Prostate gland (tissue), 2 donors: Measurements from ENCODE around the gene SMARCD1. TPM values are rescaled to one million over a fixed set of nuclear protein-coding genes. Genes with fewer than 3 reads are reported as not detected.
A peak's percentile ranks its signal among the peaks of the same experiment; 100 is the strongest.

Experiments used
- DNase-seq: peaks from one replicate; pipeline ENCODE4 v3.0.0-alpha.2; 2019; ENCODE audit warnings: low spot score
- H3K27ac ChIP-seq, 2 donors: fragments of 200-600 bp; sonication (generic); 2 replicates each; pipeline ENCODE4 v1.5.1; 2017 to 2019
- H3K27me3 ChIP-seq: fragments of 200-600 bp; sonication (generic); replicated peaks from 2 replicates; pipeline ENCODE4 v1.5.1; 2019; ENCODE audit not compliant: insufficient read depth
- H3K36me3 ChIP-seq, 2 donors: fragments of 200-600 bp; sonication (generic); 1 replicate in 1 of 2; 2 replicates in 1 of 2; pipeline versions ENCODE4 v1.5.1 to v1.8.1; 2017 to 2019
- H3K4me1 ChIP-seq: fragments of 200-600 bp; sonication (generic); replicated peaks from 2 replicates; pipeline ENCODE4 v1.5.1; 2019
- H3K4me3 ChIP-seq, 2 donors: fragments of 200-600 bp; sonication (generic); 2 replicates each; pipeline ENCODE4 v1.5.1; 2017 to 2019
- H3K9me3 ChIP-seq: fragments of 200-600 bp; sonication (generic); 2 replicates; pipeline ENCODE4 v1.5.1; 2017
- POLR2A ChIP-seq: fragments of 450-650 bp; IDR thresholded peaks from one replicate; pipeline ENCODE4 v1.6.1; 2016; ENCODE audit warnings: antibody characterized with exemption, mild to moderate bottlenecking
- POLR2AphosphoS5 ChIP-seq: sonication (generic); formaldehyde crosslinking; IDR thresholded peaks from one replicate; pipeline ENCODE4 v1.6.1; 2017; ENCODE audit warnings: antibody characterized with exemption
- WGBS: methylation state at CpG from one replicate; pipeline ENCODE4 v1.1.5; 2018; 5-methylcytosine and 5-hydroxymethylcytosine counted together
- intact Hi-C: fragments of 100-400 bp; cut with DNase I; formaldehyde crosslinking; loops from one replicate; pipeline ENCODE4 v1.14.2; 2022
- total RNA-seq, 2 donors: library from RNA; depleted of rRNA; stranded (reverse); fragments of >200 nt; gene quantifications; one replicate each; pipeline ENCODE4 v1.1.0, GENCODE V29; 2016
- TF ChIP-seq, protein P1 (sequence below), 4 experiments: fragments of 200-600 bp in 2 of 4; fragments of 450-650 bp in 2 of 4; sonication (generic) in 2 of 4; IDR thresholded peaks; 1 replicate in 3 of 4; 2 replicates in 1 of 4; pipeline ENCODE4 v1.5.1; 2016 to 2019; ENCODE audit warnings: antibody characterized with exemption in 4 of 4, mild to moderate bottlenecking in 2 of 4, moderate library complexity in 2 of 4

The SMARCD1 gene
- total RNA-seq, 2 donors from 2014 or later, result 72.9 to 90.1 TPM

DNA sequence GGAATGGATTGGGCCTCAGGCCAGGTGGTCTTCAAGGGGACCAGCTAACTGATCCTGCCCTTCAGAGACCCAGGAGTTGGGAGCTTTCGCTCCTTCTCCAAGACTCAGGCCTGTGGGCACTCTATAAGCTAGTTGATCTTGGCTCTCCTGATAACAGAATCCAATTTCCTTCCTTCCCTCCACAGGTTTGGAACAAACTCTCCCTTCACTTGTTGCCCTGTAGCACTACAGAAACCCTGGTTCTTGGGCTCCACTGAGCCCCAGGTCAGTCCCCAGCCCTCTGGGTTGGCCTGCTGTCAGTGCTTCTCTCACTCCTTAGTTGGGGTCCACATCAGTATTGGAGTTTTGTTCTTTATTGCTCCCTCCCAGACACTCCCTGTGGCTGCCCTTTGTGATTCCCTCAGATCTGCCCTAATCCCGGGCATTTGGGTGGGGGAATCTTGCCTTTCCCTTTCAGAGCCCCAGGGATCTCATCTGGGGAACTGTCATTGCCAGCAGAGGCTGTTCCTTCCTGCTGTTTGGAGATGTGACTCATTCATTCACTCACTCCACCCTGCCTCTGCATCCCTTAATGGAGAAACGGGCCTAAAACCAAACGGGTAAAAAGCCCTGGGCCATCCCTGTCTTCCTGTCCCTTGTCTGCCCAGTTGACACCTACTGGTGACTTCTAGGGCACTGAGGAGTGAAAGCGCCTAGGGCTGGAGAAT, 14.3 kb downstream of the SMARCD1 start:
- Histone ChIP-seq H3K4me1 (peaks cover 5% of the 10 kb centered on the region), H3K9me3 (no peaks in the 10 kb centered on the region), H3K4me3 (no peak overlapping the region), H3K27ac (no peak overlapping the region), H3K27me3 (no peaks in the 10 kb centered on the region), H3K36me3 (peaks cover 21 to 29% of the 10 kb centered on the region in 2 donors)
- intact Hi-C loops, result loop anchor here (10.0 kb wide), 1 partner anchor 215 kb away; no protein-coding TSS in a partner anchor
- 69% methylated on average over 5 of the region's 5 CpGs for WGBS
- DNase-seq, result no peak
- TF ChIP-seq POLR2AphosphoS5, result no peak
- TF ChIP-seq POLR2A, result no peak
- TF ChIP-seq, protein P1, sequence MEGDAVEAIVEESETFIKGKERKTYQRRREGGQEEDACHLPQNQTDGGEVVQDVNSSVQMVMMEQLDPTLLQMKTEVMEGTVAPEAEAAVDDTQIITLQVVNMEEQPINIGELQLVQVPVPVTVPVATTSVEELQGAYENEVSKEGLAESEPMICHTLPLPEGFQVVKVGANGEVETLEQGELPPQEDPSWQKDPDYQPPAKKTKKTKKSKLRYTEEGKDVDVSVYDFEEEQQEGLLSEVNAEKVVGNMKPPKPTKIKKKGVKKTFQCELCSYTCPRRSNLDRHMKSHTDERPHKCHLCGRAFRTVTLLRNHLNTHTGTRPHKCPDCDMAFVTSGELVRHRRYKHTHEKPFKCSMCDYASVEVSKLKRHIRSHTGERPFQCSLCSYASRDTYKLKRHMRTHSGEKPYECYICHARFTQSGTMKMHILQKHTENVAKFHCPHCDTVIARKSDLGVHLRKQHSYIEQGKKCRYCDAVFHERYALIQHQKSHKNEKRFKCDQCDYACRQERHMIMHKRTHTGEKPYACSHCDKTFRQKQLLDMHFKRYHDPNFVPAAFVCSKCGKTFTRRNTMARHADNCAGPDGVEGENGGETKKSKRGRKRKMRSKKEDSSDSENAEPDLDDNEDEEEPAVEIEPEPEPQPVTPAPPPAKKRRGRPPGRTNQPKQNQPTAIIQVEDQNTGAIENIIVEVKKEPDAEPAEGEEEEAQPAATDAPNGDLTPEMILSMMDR (IDR thresholded peaks at IDR 0.05), result no peak

DNA sequence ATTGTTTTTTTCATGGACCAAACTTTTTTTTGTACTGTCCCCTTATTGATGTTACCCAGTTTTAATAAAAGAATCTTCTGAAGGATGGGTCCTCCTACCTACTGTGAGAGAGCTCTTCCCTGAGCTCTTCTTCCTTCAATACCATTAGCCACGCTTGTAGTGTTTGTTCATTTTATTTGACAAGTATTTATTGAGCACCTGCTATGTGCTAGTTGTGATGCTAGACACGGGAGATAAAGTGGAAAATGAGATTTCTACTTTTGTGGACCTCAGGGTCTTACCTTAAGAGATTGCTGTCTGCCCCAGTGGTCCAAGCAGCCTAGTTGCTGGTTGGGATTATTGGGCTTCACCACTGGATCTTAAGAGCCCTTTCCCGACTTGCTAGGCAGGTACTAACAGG, 15.4 kb downstream of the SMARCD1 start:
- no peak for TF ChIP-seq POLR2A
- no peak for TF ChIP-seq POLR2AphosphoS5
- TF ChIP-seq, protein P1 (IDR thresholded peaks at IDR 0.05), result no peak
- H3K27me3 ChIP-seq, result no peaks in the 10 kb centered on the region
- no peak overlapping the region for H3K27ac ChIP-seq
- no peak for DNase-seq
- no peak overlapping the region for H3K4me3 ChIP-seq
- intact Hi-C loops, result loop anchor here (10.0 kb wide), 1 partner anchor 214 kb away; no protein-coding TSS in a partner anchor
- no peaks in the 10 kb centered on the region for H3K9me3 ChIP-seq
- H3K4me1 ChIP-seq, result peaks cover 5% of the 10 kb centered on the region
- WGBS, result 68% methylated on average over 3 of the region's 3 CpGs
- H3K36me3 ChIP-seq, result peaks cover 16 to 23% of the 10 kb centered on the region in 2 donors

DNA sequence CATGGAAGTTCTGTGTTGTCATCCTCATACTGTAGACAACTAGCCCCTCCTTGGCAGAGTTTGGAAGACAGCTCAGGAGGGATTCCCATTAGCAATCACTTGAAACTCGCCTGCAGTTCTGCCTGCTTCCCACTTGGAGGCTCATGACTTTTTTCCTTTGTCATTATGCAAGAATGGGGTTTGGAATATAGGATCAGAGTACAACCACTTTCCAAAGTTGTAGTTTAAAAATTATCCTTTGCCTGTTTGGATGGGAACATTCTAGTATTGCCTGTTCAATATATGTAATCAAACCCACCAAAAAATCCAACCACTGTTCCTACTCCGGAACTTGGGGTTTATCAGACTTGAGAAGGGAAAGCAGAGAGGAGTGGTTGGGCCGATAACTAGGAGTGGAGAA, 16.5 kb downstream of the SMARCD1 start:
- WGBS, result 75% methylated on average over 3 of the region's 3 CpGs

DNA sequence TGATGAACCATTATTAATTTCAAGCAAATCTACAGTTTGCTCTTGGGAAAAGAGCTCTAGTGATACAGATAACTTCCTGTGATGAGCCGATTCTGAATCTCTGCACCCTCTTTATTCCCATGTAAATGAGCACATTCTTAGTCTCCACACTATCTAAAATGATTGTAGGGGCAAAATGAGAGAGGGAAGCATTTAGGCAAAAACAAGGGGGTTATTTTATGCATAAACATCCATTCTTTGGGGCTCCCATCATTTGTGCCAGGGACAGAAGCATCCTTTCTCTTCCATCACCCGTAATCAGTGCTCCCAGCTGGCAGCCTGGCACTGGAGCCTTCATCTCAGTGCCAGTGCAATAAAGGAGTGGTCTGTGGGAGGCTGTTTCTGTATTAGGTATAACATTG, 17.0 kb downstream of the SMARCD1 start:
- Histone ChIP-seq H3K27me3 (no peaks in the 10 kb centered on the region), H3K9me3 (no peaks in the 10 kb centered on the region), H3K36me3 (peaks cover 3 to 10% of the 10 kb centered on the region in 2 donors), H3K4me3 (no peak overlapping the region), H3K4me1 (peaks cover 5% of the 10 kb centered on the region), H3K27ac (no peak overlapping the region)
- intact Hi-C loops, result loop anchor here (10.0 kb wide), 1 partner anchor 213 kb away; no protein-coding TSS in a partner anchor
- TF ChIP-seq POLR2AphosphoS5 (no peak), POLR2A (no peak)
- TF ChIP-seq, protein P1 (IDR thresholded peaks at IDR 0.05), result no peak
- 79% methylated on average over 2 of the region's 2 CpGs for WGBS
- DNase-seq, result no peak

More for the DNA sequence above, 16.5 kb downstream of the SMARCD1 start:
- no peak for DNase-seq
- Histone ChIP-seq H3K36me3 (peaks cover 7 to 14% of the 10 kb centered on the region in 2 donors), H3K27ac (no peak overlapping the region), H3K4me3 (no peak overlapping the region), H3K9me3 (no peaks in the 10 kb centered on the region), H3K27me3 (no peaks in the 10 kb centered on the region), H3K4me1 (peaks cover 5% of the 10 kb centered on the region)
- no peak for TF ChIP-seq POLR2AphosphoS5
- TF ChIP-seq, protein P1 (IDR thresholded peaks at IDR 0.05), result peak in 1 of 4 experiments; percentile 31
- intact Hi-C loops, result loop anchor here (10.0 kb wide), 1 partner anchor 213 kb away; no protein-coding TSS in a partner anchor
